Activated CD8-positive, alpha-beta memory T cell treated with anti-CD3 and anti-CD28 coated beads for 1 hour (primary cell): ENCODE results near the gene DUXA.
A peak's percentile ranks its signal among the peaks of the same experiment; 100 is the strongest.
"Not testable (repeated sequence)": the region's sequence is repeated elsewhere in the genome, so short reads cannot be mapped to it uniquely, and the experiment has no call there.

ENCODE experiments used
- DNase-seq, 2 donors: peaks; one replicate each; pipeline ENCODE4 v3.0.0-alpha.2; 2020; ENCODE audit warnings: low read depth in 1 of 2; ENCODE audit errors: extremely low read depth in 1 of 2

Gene DUXA

DNA sequence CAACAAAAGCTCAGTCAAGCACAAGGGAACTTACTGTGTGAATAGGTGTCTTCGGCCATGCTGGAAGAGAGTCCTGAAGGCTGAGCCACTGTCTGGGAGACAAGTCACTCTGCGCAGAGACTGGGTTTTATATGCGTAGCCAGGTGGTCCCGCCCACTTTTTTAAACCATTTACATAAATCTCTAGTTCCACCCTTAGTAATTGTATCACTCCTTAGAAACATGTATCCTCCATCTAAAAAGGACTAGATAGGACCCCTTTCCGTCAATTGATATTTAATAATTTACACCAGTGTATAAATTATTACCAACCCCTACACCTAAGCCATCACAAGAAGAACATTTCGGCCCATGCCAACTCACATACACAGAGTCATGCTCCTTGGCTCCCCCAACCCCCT lies at the start of gene DUXA:
TSS of gene DUXA (minus strand) at position 101 of the 400 bp plus-strand sequence. CDS start at position 59, 42 bp downstream.
- no peak for DNase-seq

DNA sequence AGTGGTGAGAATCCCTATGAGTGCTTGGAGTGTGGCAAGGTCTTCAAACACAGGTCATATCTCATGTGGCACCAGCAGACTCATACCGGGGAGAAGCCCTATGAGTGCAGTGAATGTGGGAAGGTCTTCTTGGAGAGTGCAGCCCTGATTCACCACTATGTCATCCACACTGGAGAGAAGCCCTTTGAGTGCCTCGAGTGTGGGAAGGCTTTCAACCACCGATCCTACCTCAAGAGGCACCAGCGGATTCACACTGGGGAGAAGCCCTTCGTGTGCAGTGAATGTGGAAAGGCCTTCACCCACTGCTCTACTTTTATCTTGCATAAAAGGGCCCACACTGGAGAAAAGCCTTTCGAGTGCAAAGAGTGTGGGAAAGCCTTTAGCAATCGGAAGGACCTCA lies 44.8 kb upstream of the DUXA start:
- no peak for DNase-seq

DNA sequence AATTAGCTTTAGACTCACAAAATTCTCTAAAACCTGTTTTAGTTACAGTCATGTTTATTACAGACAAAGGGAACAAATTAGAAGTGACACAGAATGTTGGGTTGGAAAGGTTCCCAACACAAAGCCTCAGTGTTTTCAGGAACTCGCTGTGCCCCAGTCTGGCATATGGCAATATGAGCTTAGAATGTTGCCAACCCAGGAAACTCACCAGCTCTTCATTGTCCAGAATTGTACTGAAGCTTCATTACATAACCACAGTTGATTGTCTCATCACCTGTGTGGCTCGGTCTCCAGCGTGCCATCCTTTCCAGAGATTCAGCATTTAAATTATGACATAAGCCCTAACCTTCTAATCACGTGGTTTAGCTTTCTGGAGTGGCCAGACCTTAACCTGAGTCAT lies 43.1 kb upstream of the DUXA start:
- no peak for DNase-seq

DNA sequence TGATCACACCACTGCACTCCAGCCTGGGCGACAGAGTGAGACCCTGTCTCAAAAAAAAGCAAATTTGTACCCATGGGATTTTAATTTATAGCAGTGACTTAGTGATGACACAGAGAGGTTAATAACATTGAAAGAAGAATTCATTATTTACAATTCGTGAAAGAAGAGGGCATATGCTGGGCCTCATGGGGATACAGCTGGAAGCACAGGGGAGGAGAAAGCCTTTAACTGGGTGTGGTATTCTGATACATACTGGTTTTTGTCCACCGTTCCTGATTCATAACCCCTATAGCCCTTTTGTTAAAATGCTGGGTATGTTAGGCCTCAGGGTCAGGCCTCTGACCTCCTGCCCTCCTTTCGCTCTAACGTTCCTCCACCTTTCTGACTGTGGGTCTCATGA lies 34.9 kb upstream of the DUXA start:
- DNase-seq = no peak

DNA sequence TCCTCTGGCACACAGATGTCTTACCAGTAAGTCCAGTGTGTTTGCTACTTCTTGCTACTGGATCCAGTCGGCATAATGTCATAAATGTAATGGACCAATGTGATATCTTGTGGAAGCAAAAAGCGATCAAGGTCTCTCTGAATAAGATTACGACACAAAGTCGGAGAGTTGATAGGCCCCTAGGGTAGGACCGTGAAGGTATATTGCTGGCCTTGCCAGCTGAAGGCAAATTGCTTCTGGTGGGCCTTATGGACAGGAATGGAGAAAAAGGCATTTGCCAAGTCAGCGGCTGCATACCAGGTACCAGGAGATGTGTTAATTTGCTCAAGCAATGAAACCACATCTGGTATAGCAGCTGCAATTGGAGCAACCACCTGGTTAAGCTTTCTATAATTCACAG lies 30.6 kb upstream of the DUXA start:
- DNase-seq = not testable (repeated sequence)

DNA sequence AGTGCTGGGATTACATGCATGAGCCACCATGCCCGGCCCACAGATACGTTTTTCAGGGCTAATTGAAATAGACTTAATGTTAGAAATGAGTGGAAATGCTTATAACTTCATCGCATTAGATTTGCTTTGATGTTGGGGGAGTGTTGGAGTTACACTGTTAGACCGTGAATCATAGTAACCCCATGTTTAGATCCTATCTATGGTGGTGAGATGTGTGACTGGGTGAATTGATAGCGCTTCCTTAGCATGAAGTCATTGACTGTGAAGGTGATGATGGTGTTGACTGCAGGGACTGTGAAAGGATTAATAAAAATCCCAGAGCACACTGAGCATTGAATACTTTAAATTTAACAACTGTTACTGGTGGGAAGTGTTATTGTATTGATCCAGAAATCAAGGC lies 25.7 kb upstream of the DUXA start:
- DNase-seq = no peak

DNA sequence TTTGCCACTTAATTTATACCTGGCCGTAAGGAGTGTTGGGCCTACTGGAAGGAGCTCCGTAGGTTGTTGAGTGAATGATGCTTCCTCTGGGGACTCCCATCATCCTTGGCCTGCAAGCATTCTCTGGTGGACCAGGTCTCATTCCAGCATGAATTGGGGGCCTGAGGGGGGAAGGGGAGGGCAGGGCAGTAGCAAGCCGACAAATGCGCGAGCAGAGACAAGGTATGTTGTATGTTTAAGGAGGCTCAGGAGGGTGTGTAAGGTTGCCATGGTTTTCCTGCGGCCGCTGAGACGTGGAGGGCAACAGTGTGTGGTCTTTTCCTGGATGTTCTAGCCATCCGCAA lies 24.8 kb upstream of the DUXA start:
- no peak for DNase-seq

DNA sequence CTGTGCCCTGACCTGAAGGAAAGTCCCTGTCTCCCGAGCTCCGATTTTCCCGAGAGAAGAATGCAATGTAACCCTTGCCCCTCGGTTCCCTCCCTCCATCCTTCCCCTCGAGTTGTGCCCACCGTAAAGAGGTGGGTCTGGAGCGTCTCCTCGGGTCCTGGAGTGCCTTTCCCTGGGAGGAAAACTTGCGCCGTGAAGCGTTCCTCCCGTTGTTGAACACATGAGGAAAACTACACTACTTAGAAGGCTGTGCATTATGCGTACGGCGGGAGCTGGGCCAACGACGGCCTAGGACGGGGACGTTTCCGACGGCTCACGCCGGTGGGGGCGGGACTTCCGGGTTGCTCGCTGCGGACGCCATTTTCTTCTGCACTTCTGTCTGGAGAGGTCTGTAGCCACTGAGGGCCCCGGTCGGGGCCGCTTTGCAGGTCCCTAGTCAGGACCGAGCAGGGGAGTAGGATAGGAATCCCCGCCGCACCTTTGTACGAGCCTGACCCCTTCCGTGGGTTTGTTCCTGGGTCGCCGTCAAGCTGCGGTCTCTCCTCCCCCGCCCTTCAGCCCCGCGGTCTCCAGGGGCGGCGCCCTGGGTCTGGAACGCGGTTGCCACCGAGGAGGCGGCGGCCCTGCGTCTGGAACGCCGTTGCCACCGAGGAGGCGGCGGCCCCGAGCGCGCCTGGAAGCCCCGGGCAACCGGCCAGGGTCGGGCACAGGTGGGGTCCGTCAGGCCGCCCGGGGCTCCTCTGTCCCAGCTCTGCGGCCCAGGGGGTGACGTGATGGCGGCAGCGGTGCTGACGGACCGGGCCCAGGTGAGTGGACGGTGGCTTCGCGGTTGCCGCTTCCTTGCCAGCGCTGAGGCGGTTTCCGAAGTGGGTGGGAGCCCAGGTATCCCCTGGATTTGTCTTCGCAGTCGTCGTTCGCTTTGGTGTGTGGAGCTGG lies 24.1 kb upstream of the DUXA start, which contains the start of gene ZNF264:
TSS of gene ZNF264 (plus strand) at position 360 of the 936 bp plus-strand sequence. CDS start at position 774, 414 bp downstream.
- peak; percentile 63 to 85 for DNase-seq

DNA sequence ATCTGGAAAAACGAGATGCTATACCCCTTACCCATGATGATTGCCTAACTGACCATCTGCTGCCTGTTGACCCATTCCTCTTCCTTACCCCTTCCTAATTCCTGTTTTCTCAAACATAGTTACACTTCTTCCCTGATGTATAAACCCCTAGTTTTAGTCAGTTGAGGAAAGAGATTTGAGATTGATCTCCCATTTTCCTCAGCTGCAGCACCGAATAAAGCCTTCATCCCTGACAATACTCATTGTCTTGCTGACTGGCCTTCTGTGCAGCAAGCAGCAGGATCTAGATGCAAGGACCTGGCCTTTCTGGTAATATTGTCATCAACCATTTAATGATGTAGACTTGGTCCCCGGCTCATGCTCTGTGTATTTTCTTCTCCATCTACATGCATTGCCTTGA lies 23.0 kb upstream of the DUXA start:
- DNase-seq = no peak

DNA sequence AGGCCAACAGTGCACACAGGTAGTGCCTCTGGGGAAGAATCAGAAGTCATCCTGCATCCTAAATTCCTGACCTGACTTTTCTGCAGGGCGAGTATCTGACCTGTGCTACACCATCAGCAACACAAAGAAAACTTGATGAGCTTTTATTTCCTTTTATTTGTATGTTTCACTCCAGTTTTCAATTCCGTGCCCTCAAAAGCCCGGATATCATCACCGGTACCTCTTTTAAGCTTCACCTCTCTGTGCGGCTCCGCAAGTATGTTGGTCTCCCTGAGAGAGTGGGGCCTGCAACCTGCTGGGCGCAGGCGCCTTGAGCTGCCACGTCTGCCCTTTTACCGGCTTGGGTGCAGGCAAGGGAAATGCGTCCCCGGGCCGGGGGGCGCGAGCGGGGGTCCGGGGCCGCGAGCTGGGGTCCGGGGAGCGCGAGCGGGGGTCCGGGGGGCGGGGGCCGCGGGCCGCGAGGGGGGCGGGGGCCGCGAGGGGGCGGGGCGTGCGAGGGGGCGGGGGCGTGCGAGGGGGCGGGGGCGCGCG lies 4.3 kb upstream of the DUXA start:
- DNase-seq = peak in 1 of 2 donors; percentile 11

DNA sequence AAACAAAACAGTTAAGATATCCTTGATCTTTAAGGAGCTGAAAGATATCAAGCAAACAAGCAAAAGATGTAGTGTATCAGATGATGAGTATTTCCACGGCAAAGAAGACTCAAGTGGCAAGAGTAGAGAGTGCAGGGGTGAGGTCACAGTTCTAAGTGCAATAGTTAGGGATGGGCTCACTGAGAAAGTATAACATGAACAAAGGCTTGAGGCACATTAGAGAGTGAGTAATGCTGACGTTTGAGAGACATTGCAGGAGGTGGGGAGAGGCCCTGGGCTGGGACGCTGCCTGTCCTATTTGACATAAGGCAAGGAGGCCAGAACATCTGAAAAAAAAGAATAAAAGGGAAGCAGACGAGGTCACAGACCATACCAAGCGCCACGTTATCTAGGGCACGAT lies 1.4 kb downstream of the DUXA start:
- no peak for DNase-seq

DNA sequence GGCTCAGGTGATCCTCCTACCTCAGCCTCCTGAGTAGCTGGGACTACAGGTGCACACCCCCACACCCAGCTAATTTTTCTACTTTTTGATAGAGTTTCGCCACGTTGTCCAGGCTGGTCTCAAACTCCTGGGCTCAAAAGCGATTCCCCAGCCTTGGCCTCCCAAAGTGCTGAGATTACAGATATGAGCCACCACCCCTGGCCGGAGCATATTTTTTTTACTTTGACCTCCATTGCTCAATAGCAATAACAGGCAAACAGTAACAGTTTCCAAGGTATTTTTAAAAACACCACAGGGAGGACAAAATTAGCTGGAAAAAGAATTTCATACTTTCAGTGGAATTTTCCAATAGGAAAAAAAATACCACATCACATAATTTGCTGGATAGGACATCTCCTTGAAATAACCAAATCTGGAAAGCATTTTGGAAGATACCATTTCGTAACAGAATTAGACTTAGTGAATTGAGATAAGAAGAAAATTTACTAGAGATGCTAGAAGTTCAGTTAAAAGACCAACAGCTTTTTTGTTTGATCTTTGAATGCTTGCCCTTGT lies 5.2 kb downstream of the DUXA start:
- DNase-seq = no peak

DNA sequence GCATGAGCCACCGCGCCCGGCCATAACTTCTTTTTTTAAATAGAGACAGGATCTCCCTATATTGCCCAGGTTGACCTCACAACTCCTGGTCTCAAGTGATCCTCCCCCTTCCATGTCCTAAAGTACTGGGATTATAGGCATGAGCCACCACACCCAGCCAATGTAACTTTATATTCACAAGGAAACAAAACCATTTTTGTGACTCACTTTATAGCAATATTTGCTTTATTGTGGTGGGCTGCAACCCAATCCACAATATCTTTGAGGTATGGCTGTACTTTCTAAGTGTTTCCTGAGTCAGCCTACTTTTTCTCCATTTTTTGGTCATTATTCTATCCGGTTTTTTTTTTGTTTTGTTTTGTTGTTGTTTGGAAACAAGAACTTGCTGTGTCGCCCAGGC lies 14.4 kb downstream of the DUXA start:
- no peak for DNase-seq

DNA sequence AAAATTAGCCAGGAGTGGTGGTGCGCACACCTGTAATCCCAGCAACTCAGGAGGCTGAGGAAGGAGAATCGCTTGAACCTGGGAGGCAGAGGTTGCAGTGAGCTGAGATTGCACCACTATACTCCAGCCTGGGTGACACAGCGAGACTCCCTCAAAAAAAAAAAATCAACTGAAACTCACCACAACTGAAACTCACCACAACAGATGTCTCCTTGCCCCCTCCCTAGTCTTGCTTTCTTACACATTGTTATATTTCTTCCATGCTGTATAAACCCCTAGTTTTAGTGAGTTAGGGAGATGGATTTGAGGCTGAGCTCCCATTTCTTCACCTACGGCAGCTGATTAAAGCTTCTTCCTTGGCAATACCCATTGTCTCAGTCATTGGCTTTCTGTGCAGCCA lies 25.6 kb downstream of the DUXA start:
- no peak for DNase-seq

DNA sequence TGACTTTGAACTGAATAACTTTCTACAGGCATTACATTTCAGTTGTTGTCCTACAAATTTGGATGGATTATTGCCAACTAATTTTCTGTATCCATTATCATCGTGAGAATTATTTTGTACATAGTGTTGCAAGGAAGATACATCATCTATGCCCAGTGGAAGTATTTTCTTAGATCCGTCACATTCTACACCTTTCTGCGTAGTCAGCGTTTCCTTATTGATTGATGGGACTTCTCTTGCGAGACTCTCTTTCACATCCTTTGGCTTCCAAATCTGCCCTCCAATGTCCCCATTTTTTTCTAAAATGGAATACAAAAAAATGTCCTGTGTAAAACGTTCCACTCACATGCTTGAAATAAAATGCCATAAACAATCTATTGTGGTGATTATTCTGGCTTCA lies 31.5 kb downstream of the DUXA start:
- no peak for DNase-seq

DNA sequence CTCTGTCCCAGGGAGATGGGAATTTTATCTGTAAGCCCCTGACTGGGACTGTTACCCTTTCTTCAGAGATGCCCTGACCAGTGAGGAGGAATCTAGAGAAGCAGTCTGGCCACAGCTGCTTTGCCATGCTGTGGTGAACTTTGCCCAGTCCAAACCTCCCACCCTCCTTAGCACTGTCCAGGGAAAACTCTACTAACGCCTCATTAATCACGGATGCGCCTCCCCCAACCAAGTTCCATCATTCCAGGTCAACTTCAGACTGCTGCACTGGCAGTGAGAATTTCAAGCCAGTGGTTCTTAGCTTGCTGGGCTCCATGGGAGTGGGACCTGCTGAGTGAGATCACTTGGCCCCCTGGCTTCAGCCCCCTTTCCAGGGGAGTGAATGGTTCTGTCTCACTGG lies 39.9 kb downstream of the DUXA start:
- DNase-seq = not testable (repeated sequence)

DNA sequence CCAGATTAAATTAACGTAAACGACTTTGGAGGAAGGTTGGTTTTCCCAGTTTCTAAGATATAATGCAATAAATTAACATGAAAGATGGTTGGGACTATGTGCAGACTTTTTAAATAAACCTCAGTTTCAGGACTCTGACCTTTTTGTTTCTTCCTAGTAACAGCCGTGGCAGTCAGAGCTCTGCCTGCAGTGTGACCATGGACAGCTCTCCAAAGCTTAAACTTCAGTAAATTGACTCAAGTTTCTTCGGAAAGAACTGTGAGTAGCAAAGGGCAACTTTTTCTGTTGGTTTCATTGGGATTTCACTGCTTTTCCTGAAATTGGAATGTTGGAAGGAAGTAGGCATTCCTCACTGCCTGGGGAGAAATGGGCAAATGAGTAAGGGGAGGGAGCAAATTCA lies 43.4 kb downstream of the DUXA start:
- no peak for DNase-seq

DNA sequence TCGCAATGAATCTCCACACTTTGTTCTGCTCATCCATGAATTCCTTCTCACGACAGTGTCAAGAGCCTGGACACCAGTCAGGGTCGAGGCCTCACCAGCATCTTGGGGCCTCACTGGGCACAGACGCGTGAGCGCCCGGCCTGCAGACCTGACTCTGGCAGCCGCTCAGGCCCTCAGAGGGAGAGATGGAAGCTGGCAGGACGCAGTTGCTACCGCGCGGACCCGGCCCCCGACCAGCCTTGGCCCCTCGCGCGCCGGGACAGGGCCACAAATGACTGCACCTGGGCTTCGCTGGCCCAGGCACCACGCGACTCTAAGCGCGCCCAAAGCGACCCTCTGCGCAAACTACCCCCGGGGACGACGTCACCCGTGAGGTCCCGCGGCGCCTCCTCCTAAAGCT lies 48.4 kb downstream of the DUXA start:
- no peak for DNase-seq

DNA sequence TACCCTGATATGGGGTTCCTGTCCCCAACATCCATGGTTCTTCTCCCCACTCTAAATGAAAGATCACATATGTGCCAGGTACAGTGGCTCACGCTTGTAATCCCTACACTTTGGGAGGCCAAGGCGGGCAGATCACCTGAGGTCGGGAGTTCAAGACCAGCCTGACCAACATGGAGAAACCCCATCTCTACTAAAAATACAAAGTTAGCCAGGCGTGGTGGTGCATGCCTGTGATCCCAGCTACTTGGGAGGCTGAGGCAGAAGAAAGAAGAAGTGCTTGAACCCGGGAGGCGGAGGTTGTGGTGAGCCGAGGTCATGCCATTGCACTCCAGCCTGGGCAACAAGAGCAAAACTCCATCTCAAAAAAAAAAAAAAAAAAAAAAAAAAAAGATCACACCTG lies 53.8 kb downstream of the DUXA start:
- DNase-seq = not testable (repeated sequence)

DNA sequence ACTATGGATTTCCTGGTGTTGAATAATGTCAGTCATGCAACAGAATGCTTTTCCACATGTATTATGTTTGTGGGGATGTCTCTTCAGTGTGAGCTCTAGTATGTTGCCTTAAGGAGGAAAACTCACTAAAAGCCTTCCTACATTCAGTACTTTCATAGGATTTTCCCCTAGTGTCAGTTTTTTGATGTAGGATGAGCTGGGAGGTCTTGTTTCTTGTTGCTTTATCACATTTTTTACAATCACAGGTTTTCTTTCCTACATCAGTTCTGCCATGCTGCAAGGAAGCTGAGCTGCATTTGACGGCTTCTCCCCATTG lies 56.0 kb downstream of the DUXA start:
- DNase-seq = no peak

DNA sequence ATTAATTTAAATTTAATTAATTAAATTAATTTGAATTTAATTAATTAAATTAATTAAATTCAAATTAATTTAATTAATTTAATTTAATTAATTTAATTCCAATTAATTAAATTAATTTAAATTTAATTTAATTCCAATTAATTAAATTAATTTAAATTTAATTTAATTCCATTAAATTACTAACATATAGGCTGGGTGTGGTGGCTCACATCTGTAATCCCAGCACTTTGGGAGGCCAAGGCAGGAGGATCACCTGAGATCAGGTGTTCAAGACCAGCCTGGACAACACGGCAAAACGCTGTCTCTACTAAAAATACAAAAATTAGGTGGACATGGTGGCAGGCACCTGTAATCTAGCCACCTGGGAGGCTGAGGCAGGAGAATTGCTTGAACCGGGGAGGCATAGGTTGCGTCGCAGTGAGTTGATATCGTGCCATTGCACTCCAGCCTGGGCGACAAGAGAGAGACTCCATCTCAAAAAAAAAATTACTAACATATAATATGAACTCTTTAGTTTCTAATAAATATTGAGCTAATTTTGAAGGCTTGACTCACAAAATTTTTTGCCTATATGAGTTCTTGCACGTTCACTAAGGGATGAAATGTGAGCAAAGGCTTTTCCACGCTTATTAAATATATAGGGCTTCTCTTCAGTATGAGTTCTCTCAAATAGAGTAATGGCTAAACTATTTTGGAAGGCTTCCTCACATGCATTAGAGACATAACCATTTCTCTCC lies 56.5 kb downstream of the DUXA start:
- DNase-seq = no peak
